Inflammatory macrophage treated with lipopolysaccharide for 1 hour (primary cell): ENCODE data around the gene CST11.

ENCODE experiments used
- DNase-seq, 2 donors: peaks; one replicate each; pipeline ENCODE4 v3.0.0-alpha.2; 2020 to 2022

Gene CST11

DNA sequence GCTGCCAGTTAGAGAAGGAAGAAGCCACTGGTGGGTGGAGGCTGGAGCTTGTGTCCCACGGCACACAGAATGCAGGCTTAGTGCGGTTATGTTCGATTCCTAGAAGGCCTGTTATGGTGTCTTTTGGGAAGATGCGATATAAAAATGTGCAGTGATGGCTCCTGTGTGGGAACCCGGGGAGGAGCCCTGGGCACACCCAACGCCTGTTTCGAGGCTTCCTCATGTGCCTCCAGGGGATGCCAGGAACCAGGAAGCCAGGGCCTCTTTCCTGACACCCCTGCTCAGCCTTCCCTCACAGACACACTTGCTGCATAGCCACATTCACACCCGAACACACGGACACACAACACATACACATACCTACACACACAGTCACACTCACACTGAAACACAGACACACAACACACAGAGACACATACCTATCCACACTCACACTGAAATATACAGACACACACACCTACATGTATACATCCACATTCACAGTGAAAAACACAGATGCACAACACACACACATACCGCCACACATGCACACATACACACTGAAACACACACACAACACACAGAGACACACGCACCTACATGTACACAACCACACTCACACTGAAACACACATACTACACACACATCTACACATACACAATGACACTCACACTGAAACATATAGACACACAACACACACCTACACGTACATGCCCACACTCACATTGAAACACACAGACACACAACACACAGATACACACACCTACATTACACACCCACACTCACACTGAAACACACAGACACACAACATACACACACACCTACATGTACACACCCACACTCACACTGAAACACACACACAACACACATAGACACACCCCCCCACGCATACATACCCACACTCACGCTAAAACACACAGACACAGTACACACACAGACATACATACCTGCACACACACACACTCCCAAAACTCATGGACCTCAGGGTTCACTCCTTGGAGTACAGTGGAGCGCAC is 1.2 kb upstream of the CST11 start:
- DNase-seq, result no peak

DNA sequence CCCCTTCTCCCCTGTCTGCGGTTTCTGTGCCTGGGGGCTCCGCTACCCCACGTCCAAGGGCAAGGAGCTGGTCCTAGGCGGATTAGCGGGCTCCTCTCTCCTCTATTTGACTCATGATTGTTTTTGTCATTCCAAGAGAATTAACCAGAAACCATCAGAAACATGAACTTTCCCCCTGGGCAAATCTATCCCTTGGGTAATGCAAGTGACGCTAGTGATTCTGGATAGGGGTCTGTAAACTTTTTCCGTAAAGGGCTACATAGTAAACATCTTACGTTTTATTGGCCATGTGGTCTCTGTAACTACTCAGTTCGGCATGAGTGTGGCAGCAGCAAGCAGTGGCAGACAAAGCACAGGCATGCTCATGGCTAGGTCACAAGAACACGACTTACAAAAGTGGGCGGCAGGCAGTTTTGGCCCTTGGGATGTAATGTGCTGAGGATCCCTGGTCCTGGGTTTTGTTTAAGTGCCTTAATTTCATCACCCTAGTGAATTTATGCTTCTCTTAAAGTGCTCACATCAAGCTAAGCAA is 654 bp downstream of the CST11 start:
- DNase-seq, result no peak

DNA sequence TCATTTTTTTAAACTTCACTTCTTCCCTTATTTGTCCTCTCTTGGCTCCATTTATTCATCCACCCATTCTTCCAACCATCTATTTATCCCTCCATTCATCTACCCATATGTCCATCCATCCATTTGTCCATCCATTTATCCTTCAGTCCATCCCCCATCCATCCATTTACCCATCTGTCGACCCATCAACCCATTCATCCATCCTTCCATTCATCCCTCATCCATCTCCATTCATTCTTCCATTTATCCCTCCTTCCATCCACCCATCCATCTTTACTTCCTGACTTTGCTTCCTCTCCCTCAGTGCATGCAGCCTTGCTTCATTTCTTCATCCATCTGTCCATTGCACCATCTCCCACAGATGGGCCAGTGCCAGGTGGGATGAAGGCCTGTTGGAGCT is 1.8 kb downstream of the CST11 start:
- DNase-seq, result no peak

DNA sequence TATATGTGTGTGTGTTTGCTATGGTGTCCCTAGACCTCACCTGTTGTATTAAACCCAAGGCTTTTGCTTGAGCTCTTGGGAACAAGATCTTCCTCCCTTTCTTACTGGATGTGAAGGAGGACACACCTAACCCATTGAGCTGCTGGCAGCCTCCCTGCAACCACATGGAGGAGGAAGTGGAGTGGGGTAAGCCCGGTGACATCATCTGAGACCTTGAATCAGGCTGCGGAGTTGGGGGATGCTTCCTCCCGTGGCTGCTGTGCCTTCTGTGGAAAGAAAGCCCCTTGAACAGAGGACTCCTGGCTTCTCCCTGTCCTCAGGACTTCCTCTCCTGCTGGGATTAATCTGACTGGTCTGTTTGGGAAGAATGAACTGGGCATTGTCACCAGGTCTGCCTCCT is 3.3 kb downstream of the CST11 start:
- peak; percentile 41 to 53 for DNase-seq

DNA sequence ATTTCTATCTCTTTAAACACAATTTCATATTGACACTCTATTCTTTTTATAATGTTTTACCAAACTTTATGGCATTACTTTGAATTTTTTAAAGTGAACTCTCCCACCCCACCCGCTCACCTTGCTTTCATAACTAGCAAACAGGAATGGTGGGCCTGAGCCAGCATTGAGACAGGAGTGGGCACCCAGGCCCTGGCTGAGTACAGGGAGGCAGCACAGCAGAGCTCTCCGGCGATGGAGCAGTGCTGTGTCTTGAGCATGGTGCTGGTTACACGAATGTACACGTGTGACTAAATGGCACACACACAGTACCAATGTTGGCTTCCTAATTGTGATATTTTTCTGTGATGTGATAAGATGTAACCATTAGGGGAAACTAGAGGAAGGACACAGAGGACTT is 4.5 kb downstream of the CST11 start:
- no peak for DNase-seq

DNA sequence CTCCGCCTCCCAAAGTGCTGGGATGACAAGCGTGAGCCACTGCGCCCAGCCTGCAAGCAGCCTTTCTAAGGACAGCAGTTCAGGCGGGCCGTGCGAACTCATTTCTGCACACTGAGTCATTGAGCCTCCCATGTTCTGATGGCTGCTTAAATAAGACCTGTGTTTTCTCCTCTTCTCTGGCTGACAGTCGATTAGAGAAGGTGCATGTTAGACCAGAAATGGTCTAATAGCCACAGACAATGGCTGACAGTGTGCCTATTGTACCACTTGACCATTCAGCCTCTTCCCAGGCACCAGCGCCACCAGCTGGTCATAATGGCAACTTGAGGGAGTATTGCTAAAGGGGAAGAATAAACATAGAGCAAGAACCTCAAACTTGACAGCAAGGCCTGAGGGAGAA is 6.2 kb downstream of the CST11 start:
- peak; percentile 46 to 68 for DNase-seq

DNA sequence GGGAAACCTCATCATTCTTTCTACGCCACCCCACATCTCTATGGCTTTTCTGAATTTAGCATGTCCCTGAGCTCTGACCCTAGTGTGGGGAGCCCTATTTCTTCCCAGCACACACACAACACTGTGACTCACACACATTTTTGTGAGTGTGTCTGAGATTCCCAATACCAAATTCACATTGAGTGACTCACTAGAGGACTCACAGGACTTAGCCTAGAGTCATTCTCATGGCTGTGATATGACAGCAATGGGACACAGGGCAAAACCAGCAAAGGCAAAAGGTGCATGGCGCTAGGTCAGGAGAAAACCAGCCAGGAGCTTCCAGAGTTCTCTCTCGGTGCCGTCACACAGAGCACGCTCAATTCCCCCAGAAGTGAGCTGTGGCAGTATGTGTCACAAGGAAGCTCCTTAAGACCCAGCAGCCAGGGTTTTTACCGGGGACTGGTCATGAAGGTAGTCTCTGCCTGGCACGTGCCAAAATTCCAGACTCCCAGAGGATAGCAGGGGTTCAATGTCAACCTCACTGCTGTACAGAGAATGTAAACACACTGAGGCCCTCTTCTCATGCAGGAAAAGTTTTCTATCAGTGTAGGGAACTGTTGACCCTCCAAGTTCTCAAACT is 7.0 kb downstream of the CST11 start:
- DNase-seq, result no peak

DNA sequence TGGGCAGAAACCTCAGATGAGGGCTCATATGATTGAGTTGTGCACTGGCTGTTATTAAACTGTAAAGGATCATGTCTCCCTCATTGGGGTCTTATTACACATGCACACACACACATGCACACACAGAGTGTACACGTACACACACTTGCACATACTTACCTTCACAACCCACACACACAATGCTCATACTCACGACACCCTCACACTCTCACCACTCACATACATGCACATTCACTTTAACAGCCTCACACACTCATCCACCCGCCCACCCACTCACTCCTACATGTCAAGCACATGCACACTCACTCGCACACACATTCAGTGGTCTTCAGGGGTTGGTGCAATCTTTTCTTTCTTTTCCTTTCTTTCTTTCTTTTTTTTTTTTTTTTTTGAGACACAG is 7.8 kb downstream of the CST11 start:
- no peak for DNase-seq

DNA sequence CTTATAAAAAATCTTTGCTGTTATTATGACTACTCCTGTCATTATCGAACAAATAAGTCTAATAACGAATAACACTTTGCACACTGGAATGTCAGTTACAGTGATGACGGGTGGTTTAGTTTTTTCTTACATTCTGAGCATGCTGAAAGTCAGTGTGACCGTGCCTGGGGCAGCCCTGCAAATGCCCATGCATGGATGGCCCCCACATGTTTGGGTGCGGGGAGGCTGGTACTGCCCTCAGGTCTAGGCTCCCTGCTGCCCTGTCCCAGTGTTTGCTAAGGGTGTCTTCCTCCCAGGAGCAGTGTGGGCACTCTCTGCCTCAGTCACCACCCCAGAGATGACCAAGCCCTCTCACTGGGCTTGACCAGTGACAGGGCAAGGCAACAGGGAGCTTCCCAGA is 10.2 kb downstream of the CST11 start:
- DNase-seq, result no peak

- peak; percentile 55 to 93 for DNase-seq
Measured at GRCh38 chr20:23441850-23442313, 10.8 kb downstream of the CST11 start.

- no peak for DNase-seq
Measured at GRCh38 chr20:23440004-23440403, 12.7 kb downstream of the CST11 start.

DNA sequence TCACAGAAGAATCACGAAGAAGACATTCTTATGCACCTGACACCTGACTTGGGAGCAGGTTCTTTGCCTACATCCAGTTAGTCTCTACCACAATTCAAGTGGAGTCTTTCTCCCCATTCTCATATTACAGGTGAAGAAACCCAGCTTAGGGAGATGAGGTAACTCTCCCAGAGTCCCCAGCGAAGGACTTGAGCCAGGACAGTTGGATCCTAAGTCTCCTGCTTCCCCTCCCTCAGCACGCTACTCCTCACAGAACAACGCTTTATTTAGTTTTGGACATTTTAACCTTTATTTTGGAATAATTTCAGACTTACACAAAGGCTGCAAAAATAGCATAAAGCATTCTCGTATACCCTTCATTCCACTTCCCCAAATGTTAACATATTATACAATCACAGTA is 14.0 kb downstream of the CST11 start:
- DNase-seq, result no peak

- DNase-seq, result no peak
Measured at GRCh38 chr20:23437126-23437899, 15.4 kb downstream of the CST11 start.

GRCh38 chr20:23436681-23437080 is 16.0 kb downstream of the CST11 start:
- no peak for DNase-seq

DNA sequence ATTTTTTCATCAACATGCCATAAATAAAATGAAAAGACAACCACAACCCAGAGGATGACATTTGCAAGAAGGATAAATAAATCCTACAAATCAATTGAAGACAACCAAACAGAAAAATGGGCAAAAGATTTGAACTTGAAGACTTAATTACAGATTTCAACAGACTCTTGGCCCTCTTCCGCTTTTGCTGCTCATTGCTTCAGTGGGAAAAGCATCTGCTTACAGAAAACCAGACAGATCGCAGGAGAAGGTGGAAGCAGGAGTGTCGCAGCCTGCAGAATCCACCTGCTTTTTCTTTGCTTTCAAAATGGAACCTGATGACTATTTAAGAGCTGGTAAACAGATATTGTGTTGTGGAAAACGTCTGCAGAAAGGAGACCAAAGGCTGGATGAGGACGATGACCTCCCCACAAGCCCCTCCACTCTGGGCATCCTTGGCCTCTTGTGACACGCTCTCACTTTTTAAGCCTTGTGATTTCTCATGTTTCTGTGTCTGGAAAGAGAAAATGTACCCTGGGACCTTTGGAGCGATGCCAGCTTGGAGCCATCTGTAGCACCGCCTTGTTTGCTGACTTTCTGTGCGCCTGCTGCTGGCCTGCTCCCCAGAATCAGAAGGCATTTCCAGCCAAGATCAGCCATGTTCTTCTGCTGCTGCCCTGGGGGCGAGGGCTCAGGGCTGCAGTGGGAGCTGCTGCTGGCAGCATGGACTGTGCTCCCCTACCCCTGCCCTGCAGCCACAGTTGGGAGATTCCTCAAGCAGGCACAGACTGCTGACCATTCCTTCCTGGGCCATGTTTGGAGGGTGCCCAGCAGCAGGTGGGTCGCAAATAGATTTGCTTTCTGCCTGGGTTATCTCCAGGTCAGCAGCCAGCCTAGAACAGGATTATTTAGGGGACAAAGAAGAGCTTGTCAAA is 16.8 kb downstream of the CST11 start:
- no peak for DNase-seq

DNA sequence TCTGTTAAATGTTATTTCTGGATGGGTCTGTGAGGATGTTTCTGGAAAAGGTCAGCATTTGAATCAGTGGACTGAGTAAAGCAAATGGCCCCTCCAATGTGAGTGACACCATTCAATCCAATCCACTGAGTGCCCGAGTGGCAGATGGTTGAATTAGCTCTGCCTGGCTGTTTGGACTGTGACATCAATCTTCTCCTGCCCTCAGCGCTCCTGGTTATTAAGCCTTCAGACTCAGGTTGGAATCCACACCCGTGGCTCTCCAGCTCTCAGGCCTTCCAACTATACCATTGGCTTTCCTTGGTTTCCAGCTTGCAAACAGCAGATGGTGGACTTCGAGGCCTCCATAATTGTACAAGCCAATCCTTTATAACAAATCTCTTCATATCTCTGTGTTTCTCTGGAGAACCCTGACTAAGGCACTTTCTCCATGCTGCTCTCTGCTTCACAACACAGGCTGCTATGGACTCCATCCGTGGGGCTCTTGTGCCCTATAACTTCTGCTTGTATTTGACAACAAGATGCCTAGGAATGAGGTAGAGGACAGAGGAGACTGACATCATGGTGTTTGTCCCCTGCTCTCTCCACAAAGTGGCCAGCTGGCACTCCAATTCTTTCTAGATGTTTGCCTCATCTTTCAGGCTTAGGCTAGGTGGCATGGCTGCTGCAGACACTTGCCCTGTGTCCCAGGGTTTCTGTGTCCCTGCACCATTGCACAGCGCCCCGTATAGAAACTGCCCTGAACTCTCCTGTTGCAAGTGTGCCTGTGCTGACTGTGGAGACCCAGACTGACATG is 18.0 kb downstream of the CST11 start:
- DNase-seq, result no peak

DNA sequence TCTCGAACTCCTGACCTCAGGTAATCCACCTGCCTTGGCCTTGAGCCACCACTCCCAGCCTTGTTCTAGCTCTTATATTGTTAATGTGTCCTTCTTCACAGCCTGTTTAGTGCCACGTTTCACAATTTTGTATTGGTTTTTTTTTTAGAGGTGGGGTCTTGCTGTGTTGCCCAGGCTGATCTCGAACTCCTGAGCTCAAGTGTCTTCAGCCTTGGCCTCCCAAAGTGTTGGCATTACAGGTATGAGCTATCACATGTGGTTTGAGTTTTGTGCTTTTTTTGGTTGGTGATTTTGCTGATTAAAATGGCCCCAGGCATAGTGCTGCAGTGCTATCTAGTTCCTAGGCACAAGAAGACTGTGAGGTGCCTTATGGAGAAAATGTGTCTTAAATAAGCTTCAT is 19.0 kb downstream of the CST11 start:
- no peak for DNase-seq

DNA sequence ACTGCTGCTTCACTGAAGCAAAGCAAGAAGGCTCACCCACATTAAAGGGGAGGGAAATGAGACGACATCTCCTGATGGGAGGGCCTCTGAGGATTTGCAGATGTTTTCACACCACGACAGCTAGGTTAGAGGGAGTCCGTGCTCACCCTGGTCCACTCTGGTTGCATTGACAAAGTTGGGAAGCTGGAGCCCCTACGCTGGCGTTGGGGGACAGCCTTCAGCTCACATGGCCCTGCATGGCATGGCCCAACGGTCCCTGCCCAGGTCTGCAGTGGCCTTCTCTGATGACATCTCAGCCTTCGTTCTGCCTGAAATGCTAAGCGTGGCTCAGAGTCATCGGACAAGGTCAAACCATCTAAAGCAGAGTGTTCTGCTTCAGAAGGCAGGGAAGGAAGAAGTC is 27.5 kb downstream of the CST11 start:
- no peak for DNase-seq

- DNase-seq, result peak; percentile 89 to 94
Measured at GRCh38 chr20:23420943-23421931, 31.4 kb downstream of the CST11 start, which contains the start of gene NAPB. Gene NAPB, minus strand, starts transcription at chr20:23421488. Its CDS starts 86 bp downstream, at chr20:23421402.
